T-helper 2 cell treated with Interferon-gamma antibody and Interleukin-4, amounts not matched to agents 5 μg/mL and 100 μg/mL, for 36 hours (primary cell): Measurements from ENCODE around the gene NFILZ.

Experiments used
- DNase-seq: peaks from one replicate; pipeline ENCODE4 v3.0.0; 2021; ENCODE audit warnings: low spot score
- H3K27ac Mint-ChIP-seq: one replicate; pipeline ENCODE4 v1.8.0; 2021; ENCODE audit warnings: mild to moderate bottlenecking, mixed read lengths
- H3K27me3 Mint-ChIP-seq: one replicate; pipeline ENCODE4 v1.8.0; 2021; ENCODE audit warnings: low read depth, mixed read lengths
- H3K36me3 Mint-ChIP-seq: one replicate; pipeline ENCODE4 v1.8.0; 2021; ENCODE audit warnings: low read depth, mixed read lengths
- H3K4me1 Mint-ChIP-seq: one replicate; pipeline ENCODE4 v1.8.0; 2021; ENCODE audit warnings: low read depth, mixed read lengths
- H3K4me3 Mint-ChIP-seq: one replicate; pipeline ENCODE4 v1.8.0; 2022; ENCODE audit warnings: mild to moderate bottlenecking, moderate library complexity, mixed read lengths
- H3K9me3 Mint-ChIP-seq: one replicate; pipeline ENCODE4 v1.8.0; 2021; ENCODE audit warnings: mixed read lengths

Gene NFILZ

DNA sequence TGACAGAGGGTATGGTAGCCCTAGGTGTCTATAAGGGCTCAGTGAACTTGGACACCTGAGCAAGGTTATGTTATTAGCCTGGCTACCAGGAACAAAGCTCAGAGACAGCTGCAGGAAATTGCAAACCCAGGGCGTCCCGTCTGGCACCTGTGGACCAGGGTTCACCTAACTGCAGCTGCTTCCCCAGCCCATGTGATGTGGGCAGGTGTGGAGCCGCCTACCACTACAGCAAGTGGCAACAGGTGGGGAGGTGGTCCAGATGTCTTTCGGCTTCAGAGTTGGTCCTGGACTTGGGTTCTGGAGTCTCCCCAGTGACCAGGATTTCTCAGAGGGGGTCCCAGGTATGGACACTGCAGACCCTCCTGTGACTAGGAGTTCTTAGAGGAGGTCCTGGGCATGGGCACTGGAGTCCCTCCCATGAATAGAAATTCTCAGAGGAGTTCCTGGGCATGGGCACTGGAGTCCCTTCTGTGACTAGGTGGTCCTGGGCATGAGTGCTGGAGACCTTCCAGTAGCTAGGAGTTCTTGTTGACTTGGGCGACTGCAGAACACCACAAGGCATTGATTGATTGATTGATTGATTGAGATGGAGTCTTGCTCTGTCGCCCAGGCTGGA is 43.0 kb downstream of the NFILZ start:
- Mint-ChIP-seq H3K9me3 (peaks cover 9% of the 10 kb centered on the region), H3K27me3 (peaks cover 27% of the 10 kb centered on the region), H3K4me1 (peaks cover 38% of the 10 kb centered on the region), H3K27ac (no peak overlapping the region), H3K4me3 (no peak overlapping the region), H3K36me3 (peaks cover 4% of the 10 kb centered on the region)
- no peak for DNase-seq

DNA sequence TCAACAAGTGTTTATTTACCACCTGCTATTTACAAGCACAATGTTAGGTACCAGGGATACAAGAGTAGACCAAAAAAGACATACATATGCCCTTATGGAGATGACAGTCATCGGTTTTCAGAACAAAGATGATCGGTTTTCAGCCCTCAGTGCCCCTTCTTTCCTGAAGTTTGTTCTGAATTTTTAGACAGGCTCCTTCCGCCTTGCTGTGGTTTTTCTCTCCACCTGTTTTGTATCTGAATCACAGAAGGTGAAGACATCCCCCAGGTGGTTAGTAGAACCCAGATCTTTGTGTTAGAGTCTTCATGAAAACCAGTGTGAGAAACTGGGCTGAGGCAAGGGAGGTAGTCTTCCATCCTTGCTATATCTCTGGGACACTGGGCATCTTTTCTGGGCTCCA is 44.6 kb downstream of the NFILZ start:
- Mint-ChIP-seq H3K4me3 (no peak overlapping the region), H3K9me3 (peaks cover 8% of the 10 kb centered on the region), H3K27me3 (peaks cover 27% of the 10 kb centered on the region), H3K4me1 (peaks cover 25% of the 10 kb centered on the region), H3K36me3 (peaks cover 2% of the 10 kb centered on the region), H3K27ac (no peak overlapping the region)
- DNase-seq = no peak

DNA sequence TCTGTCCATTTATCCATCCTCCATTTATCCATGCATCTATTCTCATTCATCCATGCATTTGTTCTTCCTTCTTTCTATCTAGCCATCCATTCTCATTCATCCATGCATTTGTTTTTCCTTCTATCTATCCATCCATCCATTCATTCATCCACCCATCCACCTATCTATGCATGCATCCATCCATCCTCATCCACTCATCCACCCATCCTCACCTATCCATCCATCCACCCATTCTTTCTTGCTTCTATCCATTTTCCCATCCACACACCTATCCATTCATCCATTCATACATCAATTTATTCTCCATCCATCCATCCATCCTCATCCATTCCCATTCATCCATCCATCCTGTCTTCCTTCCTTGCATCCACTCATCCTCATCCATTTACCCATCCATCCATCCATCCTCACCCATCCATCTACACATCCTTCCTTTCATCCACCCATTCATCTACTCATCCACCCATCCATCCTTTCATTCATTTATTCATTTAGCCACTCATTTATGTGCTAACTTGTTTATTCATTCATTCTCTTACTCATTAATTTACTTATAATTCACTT is 47.9 kb downstream of the NFILZ start:
- Mint-ChIP-seq H3K36me3 (peaks cover 2% of the 10 kb centered on the region), H3K27me3 (peaks cover 20% of the 10 kb centered on the region), H3K4me3 (no peak overlapping the region), H3K9me3 (peaks cover 18% of the 10 kb centered on the region), H3K27ac (no peak overlapping the region), H3K4me1 (peaks cover 24% of the 10 kb centered on the region)
- no peak for DNase-seq
